ENCODE data around the gene TOR3A.

DNA sequence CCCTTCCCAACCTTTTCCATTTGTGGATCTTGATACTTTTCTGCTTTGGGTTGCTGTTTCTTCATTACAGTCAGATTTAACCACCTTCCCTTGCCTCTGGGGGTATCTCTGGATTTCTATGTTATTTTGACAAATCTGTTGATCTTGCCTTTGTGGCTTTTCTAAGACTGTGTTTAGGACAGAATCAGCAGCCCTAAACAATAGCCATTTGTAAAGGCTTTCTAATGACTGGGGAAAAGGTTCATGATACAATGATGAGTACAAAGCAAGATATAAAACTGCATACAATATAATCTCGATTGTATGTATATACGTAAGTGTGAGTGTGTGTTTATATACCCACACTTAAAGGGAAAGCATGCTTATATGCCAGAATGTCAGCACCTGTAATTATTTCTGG, 28.4 kb upstream of the TOR3A start:
- TF ChIP-seq, protein P1, sequence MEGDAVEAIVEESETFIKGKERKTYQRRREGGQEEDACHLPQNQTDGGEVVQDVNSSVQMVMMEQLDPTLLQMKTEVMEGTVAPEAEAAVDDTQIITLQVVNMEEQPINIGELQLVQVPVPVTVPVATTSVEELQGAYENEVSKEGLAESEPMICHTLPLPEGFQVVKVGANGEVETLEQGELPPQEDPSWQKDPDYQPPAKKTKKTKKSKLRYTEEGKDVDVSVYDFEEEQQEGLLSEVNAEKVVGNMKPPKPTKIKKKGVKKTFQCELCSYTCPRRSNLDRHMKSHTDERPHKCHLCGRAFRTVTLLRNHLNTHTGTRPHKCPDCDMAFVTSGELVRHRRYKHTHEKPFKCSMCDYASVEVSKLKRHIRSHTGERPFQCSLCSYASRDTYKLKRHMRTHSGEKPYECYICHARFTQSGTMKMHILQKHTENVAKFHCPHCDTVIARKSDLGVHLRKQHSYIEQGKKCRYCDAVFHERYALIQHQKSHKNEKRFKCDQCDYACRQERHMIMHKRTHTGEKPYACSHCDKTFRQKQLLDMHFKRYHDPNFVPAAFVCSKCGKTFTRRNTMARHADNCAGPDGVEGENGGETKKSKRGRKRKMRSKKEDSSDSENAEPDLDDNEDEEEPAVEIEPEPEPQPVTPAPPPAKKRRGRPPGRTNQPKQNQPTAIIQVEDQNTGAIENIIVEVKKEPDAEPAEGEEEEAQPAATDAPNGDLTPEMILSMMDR (IDR thresholded peaks at IDR 0.05) = no peak
- no peak for TF ChIP-seq POLR2A (IDR thresholded peaks at IDR 0.05)
